Sigmoid colon (tissue), 4 donors: ENCODE results near the gene ACOX3.

ENCODE experiments used
- EP300 ChIP-seq, 4 donors: sonication (generic); formaldehyde crosslinking; IDR thresholded peaks; one replicate each; pipeline ENCODE4 v1.6.1; 2017; ENCODE audit warnings: antibody characterized with exemption in 4 of 4
- POLR2A ChIP-seq, 2 donors: fragments of 450-650 bp; IDR thresholded peaks; one replicate each; pipeline ENCODE4 v1.6.1; 2016; ENCODE audit warnings: antibody characterized with exemption in 2 of 2, mild to moderate bottlenecking in 2 of 2, moderate library complexity in 2 of 2
- TF ChIP-seq, protein P1 (sequence below), 4 experiments: fragments of 450-650 bp in 3 of 4; fragments of 200-600 bp in 1 of 4; IDR thresholded peaks; one replicate each; pipeline ENCODE4 v1.5.1; 2016 to 2019; ENCODE audit warnings: antibody characterized with exemption in 4 of 4, mild to moderate bottlenecking in 3 of 4, moderate library complexity in 2 of 4

GRCh38 chr4:8373270-8373972 lies 67.1 kb downstream of the ACOX3 start:
- TF ChIP-seq, protein P1, sequence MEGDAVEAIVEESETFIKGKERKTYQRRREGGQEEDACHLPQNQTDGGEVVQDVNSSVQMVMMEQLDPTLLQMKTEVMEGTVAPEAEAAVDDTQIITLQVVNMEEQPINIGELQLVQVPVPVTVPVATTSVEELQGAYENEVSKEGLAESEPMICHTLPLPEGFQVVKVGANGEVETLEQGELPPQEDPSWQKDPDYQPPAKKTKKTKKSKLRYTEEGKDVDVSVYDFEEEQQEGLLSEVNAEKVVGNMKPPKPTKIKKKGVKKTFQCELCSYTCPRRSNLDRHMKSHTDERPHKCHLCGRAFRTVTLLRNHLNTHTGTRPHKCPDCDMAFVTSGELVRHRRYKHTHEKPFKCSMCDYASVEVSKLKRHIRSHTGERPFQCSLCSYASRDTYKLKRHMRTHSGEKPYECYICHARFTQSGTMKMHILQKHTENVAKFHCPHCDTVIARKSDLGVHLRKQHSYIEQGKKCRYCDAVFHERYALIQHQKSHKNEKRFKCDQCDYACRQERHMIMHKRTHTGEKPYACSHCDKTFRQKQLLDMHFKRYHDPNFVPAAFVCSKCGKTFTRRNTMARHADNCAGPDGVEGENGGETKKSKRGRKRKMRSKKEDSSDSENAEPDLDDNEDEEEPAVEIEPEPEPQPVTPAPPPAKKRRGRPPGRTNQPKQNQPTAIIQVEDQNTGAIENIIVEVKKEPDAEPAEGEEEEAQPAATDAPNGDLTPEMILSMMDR (IDR thresholded peaks at IDR 0.05), result no peak
- TF ChIP-seq EP300 (IDR thresholded peaks at IDR 0.05) (no peak), POLR2A (IDR thresholded peaks at IDR 0.05) (no peak)
